ENCODE measurements around the gene OTX2.

- TF ChIP-seq CTCF (conservative IDR thresholded peaks at IDR 0.05) = no peak
- TF ChIP-seq EZH2 (IDR thresholded peaks at IDR 0.05; ENCODE audit: low read depth) = no peak
Measured at GRCh38 chr14:56816574-56817391, 6.5 kb upstream of the OTX2 start.
